ENCODE data around the gene CHN2. TPM values are rescaled to one million over a fixed set of nuclear protein-coding genes. Genes with fewer than 3 reads are reported as not detected.

The CHN2 gene
- total RNA-seq, 6 donors from 2014 or later = 6.2 to 13.7 (median 11.2) TPM

- Histone ChIP-seq H3K27me3 (no peaks in the 10 kb centered on the region), H3K9me3 (no peaks in the 10 kb centered on the region), H3K4me3 (no peak overlapping the region), H3K27ac (no peak overlapping the region), H3K4me1 (peaks cover 0 to 4% (median 0%) of the 10 kb centered on the region in 4 donors), H3K36me3 (no peaks in the 10 kb centered on the region)
- ATAC-seq (ENCODE audit: low FRiP score in 2 of 2) = no peak
- no peak for DNase-seq
- 90 to 93% methylated on average over 3 of the region's 3 CpGs for WGBS, 2 donors
- TF ChIP-seq, protein P1, sequence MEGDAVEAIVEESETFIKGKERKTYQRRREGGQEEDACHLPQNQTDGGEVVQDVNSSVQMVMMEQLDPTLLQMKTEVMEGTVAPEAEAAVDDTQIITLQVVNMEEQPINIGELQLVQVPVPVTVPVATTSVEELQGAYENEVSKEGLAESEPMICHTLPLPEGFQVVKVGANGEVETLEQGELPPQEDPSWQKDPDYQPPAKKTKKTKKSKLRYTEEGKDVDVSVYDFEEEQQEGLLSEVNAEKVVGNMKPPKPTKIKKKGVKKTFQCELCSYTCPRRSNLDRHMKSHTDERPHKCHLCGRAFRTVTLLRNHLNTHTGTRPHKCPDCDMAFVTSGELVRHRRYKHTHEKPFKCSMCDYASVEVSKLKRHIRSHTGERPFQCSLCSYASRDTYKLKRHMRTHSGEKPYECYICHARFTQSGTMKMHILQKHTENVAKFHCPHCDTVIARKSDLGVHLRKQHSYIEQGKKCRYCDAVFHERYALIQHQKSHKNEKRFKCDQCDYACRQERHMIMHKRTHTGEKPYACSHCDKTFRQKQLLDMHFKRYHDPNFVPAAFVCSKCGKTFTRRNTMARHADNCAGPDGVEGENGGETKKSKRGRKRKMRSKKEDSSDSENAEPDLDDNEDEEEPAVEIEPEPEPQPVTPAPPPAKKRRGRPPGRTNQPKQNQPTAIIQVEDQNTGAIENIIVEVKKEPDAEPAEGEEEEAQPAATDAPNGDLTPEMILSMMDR (IDR thresholded peaks at IDR 0.05) = no peak
- TF ChIP-seq POLR2AphosphoS5 (IDR thresholded peaks at IDR 0.05) = no peak
- TF ChIP-seq POLR2A (IDR thresholded peaks at IDR 0.05) = no peak
- TF ChIP-seq EP300 (IDR thresholded peaks at IDR 0.05) = no peak
Observed at GRCh38 chr7:29285861-29286260, 91.3 kb downstream of the CHN2 start.

GRCh38 chr7:29287366-29287765 is 92.8 kb downstream of the CHN2 start:
- ATAC-seq (ENCODE audit: low FRiP score in 2 of 2) = peak in 1 of 2 donors; percentile 76
- DNase-seq = no peak
- 52 to 56% methylated on average over 1 of the region's 1 CpG for WGBS, 2 donors
- H3K9me3 ChIP-seq = no peaks in the 10 kb centered on the region
- no peaks in the 10 kb centered on the region for H3K36me3 ChIP-seq
- H3K4me3 ChIP-seq = no peak overlapping the region
- TF ChIP-seq POLR2A (IDR thresholded peaks at IDR 0.05) = no peak
- TF ChIP-seq, protein P1 (IDR thresholded peaks at IDR 0.05) = no peak
- TF ChIP-seq POLR2AphosphoS5 (IDR thresholded peaks at IDR 0.05) = no peak
- TF ChIP-seq EP300 (IDR thresholded peaks at IDR 0.05) = no peak
- H3K27ac ChIP-seq = no peak overlapping the region
- H3K4me1 ChIP-seq = peaks cover 0 to 4% (median 0%) of the 10 kb centered on the region in 4 donors
- no peaks in the 10 kb centered on the region for H3K27me3 ChIP-seq

- ATAC-seq (ENCODE audit: low FRiP score in 2 of 2) = no peak
- no peaks in the 10 kb centered on the region for H3K27me3 ChIP-seq
- no peak overlapping the region for H3K4me3 ChIP-seq
- H3K27ac ChIP-seq = no peak overlapping the region
- no peaks in the 10 kb centered on the region for H3K36me3 ChIP-seq
- WGBS, 2 donors = 85 to 91% methylated on average over 6 of the region's 6 CpGs
- TF ChIP-seq EP300 (IDR thresholded peaks at IDR 0.05) (no peak), POLR2A (IDR thresholded peaks at IDR 0.05) (no peak), POLR2AphosphoS5 (IDR thresholded peaks at IDR 0.05) (no peak)
- TF ChIP-seq, protein P1 (IDR thresholded peaks at IDR 0.05) = no peak
- DNase-seq = no peak
- peaks cover 0 to 4% (median 0%) of the 10 kb centered on the region in 4 donors for H3K4me1 ChIP-seq
- no peaks in the 10 kb centered on the region for H3K9me3 ChIP-seq
Observed at GRCh38 chr7:29288181-29289091, 93.9 kb downstream of the CHN2 start.

DNA sequence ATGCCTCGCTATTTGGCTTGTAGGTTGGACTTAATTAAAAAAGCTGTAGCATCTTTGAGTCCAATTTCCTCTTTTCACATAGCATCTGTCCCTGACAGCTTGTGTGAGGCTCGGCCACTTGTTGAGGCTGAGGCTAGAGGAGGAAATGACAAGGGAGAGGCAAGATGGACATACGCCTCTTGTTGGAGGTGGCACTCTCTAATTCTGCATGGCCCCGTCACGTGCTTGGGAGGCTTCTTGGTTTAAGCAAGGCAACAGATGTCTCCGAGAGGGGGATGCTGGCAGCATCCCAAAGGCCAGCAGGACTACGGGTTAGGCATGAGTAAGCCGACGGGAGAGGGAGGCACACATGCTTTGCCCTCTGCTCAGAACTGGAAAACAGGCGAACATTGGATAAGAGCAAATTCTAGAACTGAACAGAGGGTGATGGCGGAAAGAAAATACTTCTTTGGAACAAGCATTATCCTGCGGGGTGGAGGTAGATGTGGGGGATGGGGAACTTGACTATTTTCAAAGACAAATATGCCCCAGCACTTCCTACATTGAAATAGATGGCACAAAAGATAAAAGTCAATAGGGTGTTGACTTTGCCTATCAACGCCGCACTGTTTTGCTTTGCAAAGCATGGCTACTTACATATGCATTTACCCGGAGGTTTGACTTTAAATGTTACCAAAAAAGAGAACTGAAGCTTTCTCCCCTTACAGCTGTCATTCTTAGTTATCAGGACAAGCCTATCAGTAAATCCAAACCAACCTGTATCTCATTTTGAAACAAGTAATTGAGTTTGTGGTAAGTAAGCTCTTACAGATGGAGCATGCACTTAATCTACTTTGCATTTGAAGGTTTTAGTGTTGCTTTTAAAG is 94.8 kb downstream of the CHN2 start:
- 59 to 66% methylated on average over 15 of the region's 15 CpGs for WGBS, 2 donors
- Histone ChIP-seq H3K27me3 (no peaks in the 10 kb centered on the region), H3K9me3 (no peaks in the 10 kb centered on the region), H3K36me3 (no peaks in the 10 kb centered on the region), H3K4me3 (no peak overlapping the region), H3K27ac (no peak overlapping the region), H3K4me1 (peaks cover 0 to 4% (median 0%) of the 10 kb centered on the region in 4 donors)
- ATAC-seq (ENCODE audit: low FRiP score in 2 of 2) = peak in 1 of 2 donors; percentile 52
- peak in 1 of 2 donors; percentile 26 for DNase-seq
- TF ChIP-seq EP300 (IDR thresholded peaks at IDR 0.05) (no peak), POLR2AphosphoS5 (IDR thresholded peaks at IDR 0.05) (no peak), POLR2A (IDR thresholded peaks at IDR 0.05) (no peak)
- TF ChIP-seq, protein P1 (IDR thresholded peaks at IDR 0.05) = no peak

Measured in upper lobe of left lung (tissue), 6 donors.